Dermis blood vessel endothelial cell (primary cell): ENCODE results near the gene FAM234B. TPM values are rescaled to one million over a fixed set of nuclear protein-coding genes. Genes with fewer than 3 reads are reported as not detected.
"Not testable (repeated sequence)": the region's sequence is repeated elsewhere in the genome, so short reads cannot be mapped to it uniquely, and the experiment has no call there.

Experiments
- DNase-seq: peaks from one replicate; pipeline ENCODE4 v3.0.0; 2010
- total RNA-seq: library from RNA; depleted of rRNA; stranded (reverse); fragments of >200 nt; gene quantifications from 2 replicates; pipeline ENCODE4 v1.2.3, GENCODE V29; 2014

FAM234B gene
- total RNA-seq, 1 donor from 2014 or later, result 13.3 TPM

GRCh38 chr12:13023811-13024530 lies 20.2 kb upstream of the FAM234B start:
- peak; percentile 90 for DNase-seq

GRCh38 chr12:13024531-13024916 lies 19.7 kb upstream of the FAM234B start:
- no peak for DNase-seq

GRCh38 chr12:13026286-13026685 lies 17.9 kb upstream of the FAM234B start:
- DNase-seq, result no peak

- no peak for DNase-seq
These were observed 17.1 kb upstream of the FAM234B start for GRCh38 chr12:13027032-13027431.

- no peak for DNase-seq
These were observed 16.7 kb upstream of the FAM234B start for GRCh38 chr12:13027508-13027907.

GRCh38 chr12:13028825-13029570 lies 15.2 kb upstream of the FAM234B start:
- no peak for DNase-seq

- DNase-seq, result no peak
These were observed 13.5 kb upstream of the FAM234B start for GRCh38 chr12:13030541-13031291.

- no peak for DNase-seq
These were observed 12.0 kb upstream of the FAM234B start for GRCh38 chr12:13032164-13032563.

GRCh38 chr12:13033476-13033875 lies 10.7 kb upstream of the FAM234B start:
- DNase-seq, result peak; percentile 75

- DNase-seq, result not testable (repeated sequence)
These were observed 8.8 kb upstream of the FAM234B start for GRCh38 chr12:13035335-13035734.

GRCh38 chr12:13036881-13037280 lies 7.3 kb upstream of the FAM234B start:
- no peak for DNase-seq

- DNase-seq, result no peak
These were observed 5.6 kb upstream of the FAM234B start for GRCh38 chr12:13038491-13039161.

GRCh38 chr12:13039328-13039956 lies 4.7 kb upstream of the FAM234B start:
- no peak for DNase-seq

GRCh38 chr12:13041224-13041623 lies 3.0 kb upstream of the FAM234B start:
- DNase-seq, result no peak

GRCh38 chr12:13042666-13043230 lies 1.4 kb upstream of the FAM234B start:
- no peak for DNase-seq

- peak; percentile 32 for DNase-seq
These were observed 722 bp downstream of the FAM234B start for GRCh38 chr12:13044906-13045299.

- no peak for DNase-seq
These were observed 1.6 kb downstream of the FAM234B start for GRCh38 chr12:13045816-13046215.

- no peak for DNase-seq
These were observed 2.8 kb downstream of the FAM234B start for GRCh38 chr12:13046964-13047363.

GRCh38 chr12:13049816-13050215 lies 5.6 kb downstream of the FAM234B start:
- peak; percentile 71 for DNase-seq

- DNase-seq, result no peak
These were observed 8.2 kb downstream of the FAM234B start for GRCh38 chr12:13052421-13052820.

- not testable (repeated sequence) for DNase-seq
These were observed 9.4 kb downstream of the FAM234B start for GRCh38 chr12:13053617-13054016.

GRCh38 chr12:13060581-13060980 lies 16.4 kb downstream of the FAM234B start:
- DNase-seq, result no peak
